ENCODE data around the gene APMAP.
A peak's percentile ranks its signal among the peaks of the same experiment; 100 is the strongest.
"Not testable (repeated sequence)": the region's sequence is repeated elsewhere in the genome, so short reads cannot be mapped to it uniquely, and the experiment has no call there.

APMAP gene

GRCh38 chr20:24950128-24950835 is 42.3 kb downstream of the APMAP start:
- intact Hi-C loops (cut with DNase I) = no loop called here

DNA sequence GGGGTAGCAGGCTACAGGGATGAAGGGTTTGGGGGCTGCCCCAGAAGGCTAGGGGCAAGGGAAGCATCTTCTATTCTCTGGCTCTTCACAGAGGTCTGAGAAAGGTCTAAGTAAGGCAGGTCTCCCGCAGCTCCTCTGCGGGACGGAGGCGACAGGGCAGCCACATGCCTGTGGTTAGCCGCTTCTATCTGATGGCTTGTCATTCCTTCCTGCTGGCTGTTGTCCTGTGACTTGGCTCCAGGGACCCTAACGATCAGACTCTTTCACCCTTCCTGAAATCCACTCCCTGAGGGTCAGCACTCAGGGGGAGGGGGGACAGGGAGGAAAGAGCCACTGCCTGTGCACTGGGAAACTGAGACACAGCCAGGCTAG is 42.8 kb downstream of the APMAP start:
- intact Hi-C loops (cut with DNase I) = no loop called here
- peak in 6 of 42 donors; percentile 2 to 27 (median 18) for DNase-seq

More at GRCh38 chr20:24950128-24950835, 42.3 kb downstream of the APMAP start:
- DNase-seq = peak in 6 of 42 donors; percentile 7 to 40 (median 26)

- intact Hi-C loops (cut with DNase I) = no loop called here
- peak in 7 of 42 donors; percentile 7 to 43 (median 34) for DNase-seq
Observed at GRCh38 chr20:24948939-24949679, 43.4 kb downstream of the APMAP start, which contains the start of gene CST7. CST7 (plus strand) TSS chr20:24949269; CDS start chr20:24949506, 237 bp downstream.

GRCh38 chr20:24948396-24948938 is 44.1 kb downstream of the APMAP start:
- DNase-seq; intact Hi-C loops (cut with DNase I): not testable (repeated sequence)

DNA sequence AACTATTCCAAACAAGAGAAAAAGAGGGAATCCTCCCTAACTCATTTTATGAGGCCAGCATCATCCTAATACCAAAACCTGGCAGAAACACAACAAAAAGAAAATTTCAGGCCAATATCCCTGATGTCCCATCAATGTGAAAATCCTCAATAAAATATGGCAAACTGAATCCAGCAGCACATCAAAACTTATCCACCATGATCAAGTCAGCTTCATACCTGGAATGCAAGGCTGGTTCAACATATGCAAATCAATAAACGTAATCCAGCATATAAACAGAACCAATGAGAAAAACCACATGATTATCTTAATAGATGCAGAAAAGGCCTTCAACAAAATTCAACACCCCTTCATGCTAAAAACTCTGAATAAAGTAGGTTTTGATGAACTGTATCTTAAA is 46.2 kb downstream of the APMAP start:
- DNase-seq; intact Hi-C loops (cut with DNase I): not testable (repeated sequence)

- intact Hi-C loops (cut with DNase I) = no loop called here
- peak in 3 of 42 donors; percentile 7 to 18 (median 8) for DNase-seq
Observed at GRCh38 chr20:24943731-24944130, 48.8 kb downstream of the APMAP start.

- peak in 1 of 42 donors; percentile 28 for DNase-seq
- intact Hi-C loops (cut with DNase I) = no loop called here
Observed at GRCh38 chr20:24943196-24943595, 49.4 kb downstream of the APMAP start.

DNA sequence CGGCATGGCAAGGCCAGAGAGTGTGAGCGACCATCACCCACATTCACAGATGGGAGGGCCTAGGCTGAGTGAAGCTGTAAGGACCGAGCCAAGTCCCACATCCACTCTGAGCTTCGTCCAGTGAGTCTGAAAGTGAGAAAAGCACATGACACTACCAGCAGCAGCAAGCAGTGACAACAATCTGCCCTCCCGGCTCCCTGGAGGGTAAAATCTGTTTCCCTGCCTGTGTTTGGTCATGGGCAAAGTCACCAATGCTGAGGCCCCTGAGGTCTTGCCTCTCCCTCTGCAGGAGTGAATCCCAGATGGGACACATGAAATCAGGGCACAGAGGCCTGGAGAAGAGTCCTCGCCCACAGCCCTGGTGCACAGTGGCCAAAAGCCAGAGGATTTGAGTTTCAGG is 49.9 kb downstream of the APMAP start:
- peak in 1 of 42 donors; percentile 3 for DNase-seq
- intact Hi-C loops (cut with DNase I) = no loop called here

GRCh38 chr20:24939036-24939435 is 53.5 kb downstream of the APMAP start:
- no peak for DNase-seq
- intact Hi-C loops (cut with DNase I) = loop anchor here (10.0 kb wide), 1 partner anchor 1004 kb away; no protein-coding TSS in a partner anchor

- peak in 1 of 42 donors; percentile 3 for DNase-seq
- intact Hi-C loops (cut with DNase I) = loop anchor here (10.0 kb wide), 1 partner anchor 1004 kb away; no protein-coding TSS in a partner anchor
Observed at GRCh38 chr20:24938498-24938897, 54.1 kb downstream of the APMAP start.

- peak in 3 of 42 donors; percentile 1 to 32 (median 14) for DNase-seq
- intact Hi-C loops (cut with DNase I) = loop anchor here (10.0 kb wide), 1 partner anchor 1003 kb away; no protein-coding TSS in a partner anchor
Observed at GRCh38 chr20:24937579-24937978, 55.0 kb downstream of the APMAP start.

GRCh38 chr20:24936526-24937407 is 55.8 kb downstream of the APMAP start:
- intact Hi-C loops (cut with DNase I) = loop anchor here (10.0 kb wide), 1 partner anchor 1002 kb away; no protein-coding TSS in a partner anchor
- DNase-seq = peak in 3 of 42 donors; percentile 3 to 17 (median 6)

DNA sequence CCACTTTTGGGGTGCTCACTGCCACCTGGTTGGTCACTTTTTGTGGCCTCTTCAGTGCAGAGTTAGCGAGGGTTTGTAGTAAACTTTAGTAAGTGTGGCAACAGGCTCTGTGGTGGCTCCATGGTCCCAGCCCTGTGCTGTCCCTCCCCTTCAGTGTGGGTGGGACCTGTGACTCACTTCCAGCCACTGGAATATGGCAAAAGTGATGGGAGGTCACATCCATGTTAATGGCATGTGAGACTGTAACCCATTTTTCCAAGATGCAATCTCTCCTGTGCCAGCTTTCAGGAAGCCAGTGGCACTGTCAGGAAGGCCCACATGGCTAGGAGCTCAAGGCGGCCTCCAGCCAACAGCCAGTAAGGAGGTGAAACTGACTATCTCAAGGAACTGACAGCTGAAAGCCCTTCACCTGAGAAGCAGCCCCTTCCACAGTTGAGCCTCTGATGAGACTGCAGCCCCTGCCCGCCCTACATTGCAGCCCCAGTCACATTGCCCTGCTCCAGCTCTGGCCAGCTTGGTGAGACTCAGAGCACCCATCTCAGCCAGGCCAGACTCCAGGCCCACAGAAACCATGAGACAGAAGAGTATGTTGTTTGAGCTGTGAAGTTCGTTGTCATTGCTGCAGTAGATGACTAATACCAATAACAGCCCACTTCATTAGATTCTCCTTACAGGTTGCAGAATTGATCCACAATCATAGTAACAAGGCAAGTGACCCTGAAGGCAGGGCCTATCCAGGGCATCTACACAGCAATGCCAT is 56.6 kb downstream of the APMAP start:
- intact Hi-C loops (cut with DNase I) = loop anchor here (10.0 kb wide), 1 partner anchor 1001 kb away; no protein-coding TSS in a partner anchor
- DNase-seq = peak in 1 of 42 donors; percentile 8

DNA sequence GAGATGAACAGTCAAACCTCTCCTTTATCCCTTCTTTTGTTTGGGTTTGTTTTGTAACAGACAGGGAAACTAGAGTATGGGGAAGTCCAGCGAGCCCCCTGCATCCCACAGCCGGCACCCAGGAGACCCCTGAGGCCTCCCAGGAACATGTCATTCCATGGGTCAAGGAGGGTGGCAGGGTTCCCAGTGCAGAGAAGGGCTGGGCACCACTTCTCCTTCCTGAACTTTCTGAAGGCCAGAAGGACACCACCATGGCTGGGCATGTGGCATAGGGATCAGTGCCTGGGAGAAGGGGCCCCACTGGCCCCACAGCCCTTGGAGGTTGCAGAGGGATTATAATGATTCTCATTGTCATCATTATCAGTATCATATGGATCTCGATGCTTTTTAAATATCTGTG is 57.4 kb downstream of the APMAP start:
- intact Hi-C loops (cut with DNase I) = loop anchor here (10.0 kb wide), 1 partner anchor 1000 kb away; no protein-coding TSS in a partner anchor
- DNase-seq = peak in 2 of 42 donors; percentile 4 to 39

- DNase-seq = no peak
- intact Hi-C loops (cut with DNase I) = loop anchor here (10.0 kb wide), 1 partner anchor 1000 kb away; no protein-coding TSS in a partner anchor
Observed at GRCh38 chr20:24934716-24935115, 57.8 kb downstream of the APMAP start.

GRCh38 chr20:24934101-24934661 is 58.4 kb downstream of the APMAP start:
- peak in 3 of 42 donors; percentile 4 to 31 (median 14) for DNase-seq
- intact Hi-C loops (cut with DNase I) = loop anchor here (10.0 kb wide), 1 partner anchor 999 kb away; no protein-coding TSS in a partner anchor

GRCh38 chr20:24933266-24933908 is 59.2 kb downstream of the APMAP start:
- peak in 3 of 42 donors; percentile 5 to 36 (median 7) for DNase-seq
- intact Hi-C loops (cut with DNase I) = loop anchor here (10.0 kb wide), 1 partner anchor 999 kb away; no protein-coding TSS in a partner anchor
